RWPE2 (cell line): ENCODE measurements around the gene NSUN2.
A peak's percentile ranks its signal among the peaks of the same experiment; 100 is the strongest.

Experiments used
- ATAC-seq: fragments of 200-7000 bp; cut with Tn5 transposase; 3 replicates; pipeline ENCODE4 v1.9.1; 2021; ENCODE audit warnings: low read depth
- DNase-seq: peaks from one replicate; pipeline ENCODE4 v3.0.0-alpha.2; 2020; ENCODE audit warnings: low spot score
- H3K27ac ChIP-seq: fragments of 450-650 bp; 2 replicates; pipeline ENCODE4 v1.5.1; 2017; ENCODE audit warnings: mild to moderate bottlenecking; ENCODE audit not compliant: poor library complexity, severe bottlenecking
- H3K27me3 ChIP-seq: fragments of 250-450 bp; sonication (Bioruptor Pico); 2 replicates; pipeline ENCODE4 v1.5.1; 2021; ENCODE audit warnings: mild to moderate bottlenecking, moderate library complexity; ENCODE audit not compliant: insufficient read depth, poor library complexity, severe bottlenecking
- H3K36me3 ChIP-seq: fragments of 250-450 bp; sonication (Bioruptor Pico); 2 replicates; pipeline ENCODE4 v1.5.1; 2020; ENCODE audit warnings: low read depth, mild to moderate bottlenecking, moderate library complexity
- H3K4me1 ChIP-seq: fragments of 250-450 bp; sonication (Bioruptor Pico); 2 replicates; pipeline ENCODE4 v1.5.1; 2021; ENCODE audit warnings: mild to moderate bottlenecking, moderate library complexity; ENCODE audit not compliant: insufficient read depth, poor library complexity, severe bottlenecking
- H3K4me3 ChIP-seq: fragments of 250-450 bp; sonication (Bioruptor Pico); 2 replicates; pipeline ENCODE4 v1.5.1; 2021; ENCODE audit warnings: mild to moderate bottlenecking, moderate library complexity; ENCODE audit not compliant: severe bottlenecking
- H3K9me3 ChIP-seq: fragments of 250-450 bp; sonication (Bioruptor Pico); 2 replicates; pipeline ENCODE4 v1.5.1; 2021; ENCODE audit warnings: mild to moderate bottlenecking, moderate library complexity; ENCODE audit not compliant: severe bottlenecking
- CTCF ChIP-seq: fragments of 450-650 bp; IDR thresholded peaks from one replicate; pipeline ENCODE4 v1.5.1; 2017; ENCODE audit warnings: mild to moderate bottlenecking, moderate library complexity; ENCODE audit not compliant: poor library complexity, severe bottlenecking

NSUN2 gene

GRCh38 chr5:6633469-6634245 is 813 bp upstream of the NSUN2 start:
- H3K36me3 ChIP-seq, result peaks cover 43% of the 10 kb centered on the region
- TF ChIP-seq CTCF, result no peak
- peaks cover 30% of the 10 kb centered on the region for H3K4me1 ChIP-seq
- no peaks in the 10 kb centered on the region for H3K9me3 ChIP-seq
- peak overlapping the region; percentile 60 for H3K27ac ChIP-seq
- peak overlapping the region; percentile 94 for H3K4me3 ChIP-seq
- H3K27me3 ChIP-seq, result no peaks in the 10 kb centered on the region
- DNase-seq, result peak; percentile 68
- peak; percentile 64 for ATAC-seq

GRCh38 chr5:6632324-6632887 is 438 bp downstream of the NSUN2 start:
- DNase-seq (no peak), ATAC-seq (peak; percentile 27)
- peak overlapping the region; percentile 94 for H3K4me3 ChIP-seq
- TF ChIP-seq CTCF, result peak; percentile 21
- no peaks in the 10 kb centered on the region for H3K9me3 ChIP-seq
- no peaks in the 10 kb centered on the region for H3K27me3 ChIP-seq
- H3K4me1 ChIP-seq, result peaks cover 24% of the 10 kb centered on the region
- peak overlapping the region; percentile 60 for H3K27ac ChIP-seq
- H3K36me3 ChIP-seq, result peaks cover 49% of the 10 kb centered on the region

- no peak for ATAC-seq
- Histone ChIP-seq H3K9me3 (no peaks in the 10 kb centered on the region), H3K4me1 (peaks cover 24% of the 10 kb centered on the region), H3K27me3 (no peaks in the 10 kb centered on the region), H3K36me3 (peaks cover 59% of the 10 kb centered on the region), H3K4me3 (peak overlapping the region; percentile 94), H3K27ac (no peak overlapping the region)
- TF ChIP-seq CTCF, result no peak
- DNase-seq, result no peak
Observed at GRCh38 chr5:6631441-6631840, 1.4 kb downstream of the NSUN2 start.

- Histone ChIP-seq H3K4me1 (peaks cover 4% of the 10 kb centered on the region), H3K27me3 (no peaks in the 10 kb centered on the region), H3K9me3 (no peaks in the 10 kb centered on the region), H3K4me3 (no peak overlapping the region), H3K27ac (no peak overlapping the region), H3K36me3 (peaks cover 100% of the 10 kb centered on the region)
- no peak for ATAC-seq
- TF ChIP-seq CTCF, result no peak
- DNase-seq, result no peak
Observed at GRCh38 chr5:6626508-6626907, 6.3 kb downstream of the NSUN2 start.

GRCh38 chr5:6623941-6624340 is 8.9 kb downstream of the NSUN2 start:
- Histone ChIP-seq H3K36me3 (peaks cover 100% of the 10 kb centered on the region), H3K4me1 (no peaks in the 10 kb centered on the region)

More at GRCh38 chr5:6623941-6624340, 8.9 kb downstream of the NSUN2 start:
- no peak overlapping the region for H3K27ac ChIP-seq
- no peaks in the 10 kb centered on the region for H3K27me3 ChIP-seq
- no peak for ATAC-seq
- TF ChIP-seq CTCF, result no peak
- H3K4me3 ChIP-seq, result no peak overlapping the region
- no peak for DNase-seq
- no peaks in the 10 kb centered on the region for H3K9me3 ChIP-seq
